Measurements from ENCODE around the gene SHANK2. TPM values are rescaled to one million over a fixed set of nuclear protein-coding genes. Genes with fewer than 3 reads are reported as not detected.

SHANK2 gene
- total and polyA plus RNA-seq, 2 of the 4 experiments (the other 2 are of a cell fraction), result 1.6 to 2.2 TPM

GRCh38 chr11:71253794-71254193, 1.4 kb upstream of the SHANK2 start:
- H2BK5ac ChIP-seq (ENCODE audit: low read depth, low read length, poor library complexity, severe bottlenecking), result peak overlapping the region; percentile 69
- peaks cover 7% of the 10 kb centered on the region for H3K4me1 ChIP-seq (ENCODE audit: control insufficient read depth, insufficient read depth, low read length)
- TF ChIP-seq CEBPB (IDR thresholded peaks at IDR 0.05; ENCODE audit: low read depth, low read length) (no peak), FOS (IDR thresholded peaks at IDR 0.05; ENCODE audit: low read depth, low read length) (no peak), BHLHE40 (IDR thresholded peaks at IDR 0.05; ENCODE audit: low read depth, low read length) (no peak), RFX5 (IDR thresholded peaks at IDR 0.05; ENCODE audit: low read depth, low read length) (no peak), CTCF (conservative IDR thresholded peaks at IDR 0.05; ENCODE audit: low read depth, low read length) (no peak), NFE2L2 (IDR thresholded peaks at IDR 0.05; ENCODE audit: low read depth, low read length) (no peak), MXI1 (IDR thresholded peaks at IDR 0.05; ENCODE audit: borderline replicate concordance, low read depth, low read length) (no peak), SMC3 (IDR thresholded peaks at IDR 0.05; ENCODE audit: low read depth, low read length) (no peak), CHD1 (IDR thresholded peaks at IDR 0.05; ENCODE audit: low read depth, low read length) (no peak)
- H3K9ac ChIP-seq (ENCODE audit: low read depth, low read length), result no peak overlapping the region
- H3K27me3 ChIP-seq (ENCODE audit: control insufficient read depth, insufficient read depth, low read length), result peaks cover 4% of the 10 kb centered on the region; the same call in 1 of the 2 replicates
- peak overlapping the region; percentile 61; the same call in 1 of the 2 replicates for H3K27ac ChIP-seq (ENCODE audit: insufficient read depth, low read length)
- no peak overlapping the region for H3K4me3 ChIP-seq (ENCODE audit: insufficient read depth, low read depth, low read length)
- peak overlapping the region; percentile 14; the same call in 1 of the 2 replicates for H3K4me2 ChIP-seq (ENCODE audit: low read depth, low read length)
- in situ Hi-C loops (cut with MboI; ENCODE audit: low sequenced_read_pairs) (no loop called here), dilution Hi-C loops (cut with HindIII; ENCODE audit: low sequenced_read_pairs, unreplicated experiment) (no loop called here), intact Hi-C loops (cut with micrococcal nuclease) (loop anchor here (1.0 to 10.0 kb wide), 4 partner anchors 34 to 139 kb away; no protein-coding TSS in a partner anchor)
- peaks cover 0 to 6% of the 10 kb centered on the region in 2 experiments; a peak in 1 of 4 replicates for H3K79me1 ChIP-seq (ENCODE audit: low read depth in 1 of 2, low read length in 2 of 2)
- DNase-seq (no peak), ATAC-seq (ENCODE audit: low read depth) (no peak)
- no peak overlapping the region for H3K23ac ChIP-seq (ENCODE audit: low read depth, low read length)
- BruUV-seq (replicated peaks), result no TSS peak
- no CpG with 5 or more reads among the region's 5 CpGs for WGBS, 2 experiments (ENCODE audit: extremely low coverage in 2 of 2, insufficient read length in 1 of 2)
- peak overlapping the region; percentile 27; the same call in 1 of the 2 replicates for H2AK5ac ChIP-seq (ENCODE audit: low read depth, low read length)
- H2AFZ ChIP-seq (replicated peaks; ENCODE audit: low read length, poor library complexity), result no peak overlapping the region
- peak overlapping the region; percentile 29 for H3K4ac ChIP-seq (ENCODE audit: low read depth, low read length)
- no peak overlapping the region for H2BK15ac ChIP-seq (ENCODE audit: low read depth, low read length)
- H3K18ac ChIP-seq (ENCODE audit: low read depth, low read length), result peak overlapping the region; percentile 18
- peak overlapping the region; percentile 1; the same call in 1 of the 2 replicates for H2BK20ac ChIP-seq (ENCODE audit: low read depth, low read length)
- no peak overlapping the region for H4K8ac ChIP-seq (ENCODE audit: low read depth in 2 of 2, low read length in 2 of 2)
- peak overlapping the region; percentile 23; the same call in 1 of the 2 replicates for H4K5ac ChIP-seq (ENCODE audit: low read depth, low read length)
- no peak overlapping the region for H3K14ac ChIP-seq (replicated peaks; ENCODE audit: low read depth, low read length)
- peak overlapping the region; percentile 33; the same call in 1 of the 2 replicates for H4K91ac ChIP-seq (ENCODE audit: insufficient read depth, low read depth, low read length)
- H3K56ac ChIP-seq (ENCODE audit: extremely low read depth, insufficient read depth, low read length), result no peak overlapping the region
- no peaks in the 10 kb centered on the region for H4K20me1 ChIP-seq (ENCODE audit: insufficient read depth, low read length)
- H3K36me3 ChIP-seq (ENCODE audit: control insufficient read depth, insufficient read depth, low read length), result no peaks in the 10 kb centered on the region
- no peaks in the 10 kb centered on the region for H3K9me3 ChIP-seq (ENCODE audit: control insufficient read depth, insufficient read depth, low read length)
- no peak overlapping the region for H2AK9ac ChIP-seq (replicated peaks; ENCODE audit: low read depth, low read length, poor library complexity)
- ChIA-PET CTCF (interaction anchor here (0.6 to 1.3 kb wide), 3 partner anchors 9 to 31 kb away, joined by 3 to 4 read pairs (median 3); no protein-coding TSS in a partner anchor), POLR2A (ENCODE audit: unreplicated experiment) (interaction anchor here (1.0 kb wide), 1 partner anchor 13 kb away, joined by 4 read pairs; no protein-coding TSS in a partner anchor)
- peak overlapping the region; percentile 22 for H2BK120ac ChIP-seq (ENCODE audit: low read depth, low read length)
- H3K9me1 ChIP-seq (ENCODE audit: insufficient read depth, low read length), result no peaks in the 10 kb centered on the region
